Measurements from ENCODE around the gene MSRB3.

GRCh38 chr12:65280306-65280705, 1.8 kb downstream of the MSRB3 start:
- TF ChIP-seq CTCF (IDR thresholded peaks at IDR 0.05; ENCODE audit: low read depth, low read length) (no peak), EZH2phosphoT487 (IDR thresholded peaks at IDR 0.05; ENCODE audit: low read depth) (no peak)
